Effector memory CD8-positive, alpha-beta T cell (primary cell): ENCODE measurements around the gene TNNC1.

Source experiments
- ATAC-seq: fragments of 150-1000 bp; cut with Tn5 transposase; replicated peaks from 2 replicates; pipeline ENCODE4 v1.10.0; 2021; ENCODE audit warnings: mild to moderate bottlenecking, moderate library complexity
- DNase-seq, 3 experiments: peaks; one replicate each; pipeline ENCODE4 v3.0.0; 2021
- H3K27ac Mint-ChIP-seq, 2 donors: one replicate each; pipeline ENCODE4 v1.8.0; 2022; ENCODE audit warnings: mild to moderate bottlenecking in 2 of 2, mixed read lengths in 2 of 2, moderate library complexity in 2 of 2
- H3K27me3 Mint-ChIP-seq, 2 donors: one replicate each; pipeline ENCODE4 v1.8.0; 2022; ENCODE audit warnings: mixed read lengths in 2 of 2
- H3K36me3 Mint-ChIP-seq: one replicate; pipeline ENCODE4 v1.8.0; 2022; ENCODE audit warnings: mild to moderate bottlenecking, moderate library complexity, mixed read lengths; ENCODE audit not compliant: insufficient read depth
- H3K4me1 Mint-ChIP-seq, 2 donors: one replicate each; pipeline ENCODE4 v1.8.0; 2022; ENCODE audit warnings: low read depth in 2 of 2, mixed read lengths in 2 of 2
- H3K4me3 Mint-ChIP-seq, 2 donors: one replicate each; pipeline ENCODE4 v1.8.0; 2022; ENCODE audit warnings: mild to moderate bottlenecking in 2 of 2, mixed read lengths in 2 of 2, moderate library complexity in 2 of 2
- H3K9me3 Mint-ChIP-seq, 2 donors: one replicate each; pipeline ENCODE4 v1.8.0; 2022; ENCODE audit warnings: mixed read lengths in 2 of 2

The TNNC1 gene

GRCh38 chr3:52447512-52448355, 6.1 kb downstream of the TNNC1 start:
- ATAC-seq = no peak
- no peak overlapping the region for H3K4me3 Mint-ChIP-seq
- peak overlapping the region in 1 of 2 donors; percentile 93 for H3K27ac Mint-ChIP-seq

GRCh38 chr3:52446631-52447511, 7.0 kb downstream of the TNNC1 start:
- Mint-ChIP-seq H3K27me3 (peaks cover 0 to 7% of the 10 kb centered on the region in 2 donors), H3K4me3 (no peak overlapping the region), H3K27ac (no peak overlapping the region), H3K4me1 (peaks cover 8 to 14% of the 10 kb centered on the region in 2 donors), H3K9me3 (no peaks in the 10 kb centered on the region), H3K36me3 (no peaks in the 10 kb centered on the region)
- DNase-seq (peak; percentile 71 to 79 (median 74)), ATAC-seq (peak; percentile 71)

More at GRCh38 chr3:52447512-52448355, 6.1 kb downstream of the TNNC1 start:
- no peaks in the 10 kb centered on the region for H3K36me3 Mint-ChIP-seq
- no peaks in the 10 kb centered on the region for H3K9me3 Mint-ChIP-seq
- H3K4me1 Mint-ChIP-seq = peaks cover 8 to 14% of the 10 kb centered on the region in 2 donors
- DNase-seq = no peak
- H3K27me3 Mint-ChIP-seq = peaks cover 0 to 3% of the 10 kb centered on the region in 2 donors

DNA sequence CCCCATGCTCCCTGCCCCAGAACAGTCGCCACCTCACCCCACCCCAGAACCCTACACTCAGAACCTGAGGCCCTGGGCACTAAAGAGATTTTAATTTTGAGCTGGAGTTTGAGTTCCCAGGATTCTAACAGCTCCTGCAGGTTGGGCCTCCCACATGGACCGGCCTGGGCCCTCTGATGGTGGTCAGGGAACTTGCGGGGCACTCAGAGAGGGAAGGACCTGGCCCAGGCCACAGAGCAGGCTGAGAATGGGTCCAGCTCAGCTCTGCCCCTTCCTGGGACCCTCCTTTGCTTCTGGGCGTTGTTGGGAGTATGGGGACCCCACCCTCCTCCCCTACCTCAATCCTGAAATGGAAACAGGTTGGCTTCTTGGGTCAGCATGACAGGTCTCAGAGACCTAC, 7.8 kb downstream of the TNNC1 start:
- Mint-ChIP-seq H3K9me3 (no peaks in the 10 kb centered on the region), H3K36me3 (no peaks in the 10 kb centered on the region), H3K27me3 (peaks cover 0 to 7% of the 10 kb centered on the region in 2 donors), H3K4me3 (no peak overlapping the region), H3K4me1 (peaks cover 8 to 14% of the 10 kb centered on the region in 2 donors), H3K27ac (no peak overlapping the region)
- no peak for ATAC-seq
- no peak for DNase-seq

DNA sequence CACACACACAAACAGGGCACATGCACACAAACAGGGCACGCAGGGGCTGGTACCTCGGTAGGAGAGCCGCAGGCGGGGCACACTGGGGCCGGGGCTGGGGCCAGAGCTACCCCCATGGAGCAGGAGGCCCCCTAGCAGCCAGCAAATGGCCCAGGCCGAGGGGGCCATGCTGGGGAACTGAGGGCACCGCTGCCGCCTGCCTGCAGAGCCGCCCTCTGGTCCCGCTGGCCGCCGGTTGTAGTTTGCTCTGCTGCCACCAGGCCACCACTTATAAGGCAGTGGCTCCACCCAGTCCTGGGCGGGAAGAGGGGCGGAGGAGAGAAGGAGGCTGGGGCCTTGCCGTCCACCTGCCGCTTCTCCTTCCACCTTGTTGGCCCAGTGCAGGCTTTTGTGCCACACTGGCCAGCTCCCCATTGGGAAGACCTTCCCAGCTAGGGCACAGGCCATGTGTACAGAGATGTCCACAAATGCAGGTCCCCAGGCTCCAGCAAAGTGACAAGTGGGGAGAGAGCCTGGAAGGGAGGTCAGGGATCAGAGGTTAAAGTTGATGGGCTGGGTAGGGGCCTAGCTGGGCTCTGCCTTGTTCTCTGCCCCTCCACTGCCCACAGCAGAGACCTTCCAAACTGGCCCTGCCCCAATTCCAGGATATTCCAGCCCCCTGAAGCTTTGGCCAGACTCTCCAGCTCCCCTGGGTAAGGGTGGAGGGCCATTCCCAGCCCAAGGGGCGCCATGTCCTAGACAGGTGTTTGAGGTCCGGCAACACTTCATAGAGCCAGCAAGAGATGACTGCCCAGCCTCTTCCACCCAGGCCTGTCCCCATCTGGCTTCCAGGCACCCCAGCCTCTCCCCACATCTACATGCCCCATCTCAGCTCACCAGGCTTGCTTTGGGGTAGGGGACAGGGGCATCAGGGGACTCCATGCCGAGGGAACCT, 8.7 kb downstream of the TNNC1 start, which contains the start of gene SEMA3G:
Gene SEMA3G, minus strand, starts transcription at position 244 of the 934 bp plus-strand sequence. Its CDS starts 76 bp downstream, at position 168.
- Mint-ChIP-seq H3K27ac (peak within 1 kb of the TSS; percentile 35 to 38), H3K27me3 (peaks cover 0 to 7% of the 10 kb centered on the region in 2 donors), H3K36me3 (no peaks in the 10 kb centered on the region), H3K4me3 (no peak within 1 kb of the TSS), H3K4me1 (peaks cover 8 to 14% of the 10 kb centered on the region in 2 donors), H3K9me3 (no peaks in the 10 kb centered on the region)
- DNase-seq = peak; percentile 69 to 72 (median 69)
- peak; percentile 96 for ATAC-seq

DNA sequence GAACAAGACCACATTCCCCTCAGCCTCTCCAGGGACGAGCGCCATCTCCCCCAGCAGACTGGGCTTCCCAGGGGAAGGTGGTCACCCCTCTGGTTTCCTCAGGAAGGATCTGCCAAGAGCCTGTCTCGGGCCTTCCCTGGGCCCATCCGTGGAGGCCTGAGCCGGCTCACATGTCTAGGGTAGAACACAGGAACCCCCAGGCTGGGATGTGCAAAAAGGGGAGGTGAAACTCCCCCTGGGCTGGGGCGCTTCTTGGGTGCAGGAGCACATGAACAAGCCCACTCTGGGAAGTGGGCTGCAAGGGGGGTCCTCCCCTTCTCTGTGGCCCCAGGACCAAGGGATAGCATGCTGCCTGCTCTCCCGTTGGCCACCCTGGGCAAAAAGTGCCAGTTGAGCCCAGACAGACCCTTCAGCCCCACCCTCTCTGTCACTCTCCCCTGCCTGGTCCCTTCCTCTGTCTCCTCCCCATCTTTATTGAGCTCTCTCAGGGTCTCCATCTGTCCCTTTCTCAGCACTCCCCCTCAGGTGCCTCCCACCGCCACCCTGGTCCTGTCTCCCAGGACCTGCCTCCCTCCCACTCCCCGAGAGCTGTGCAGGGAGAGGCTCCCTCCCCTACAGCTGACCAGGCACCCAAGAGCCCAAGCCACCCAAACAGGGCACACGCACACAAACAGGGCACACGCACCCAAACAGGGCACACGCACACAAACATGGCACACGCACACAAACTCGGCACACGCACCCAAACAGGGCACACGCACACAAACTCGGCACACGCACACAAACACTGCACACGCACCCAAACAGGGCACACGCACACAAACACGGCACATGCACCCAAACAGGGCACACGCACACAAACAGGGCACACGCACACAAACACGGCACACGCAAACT, 9.8 kb downstream of the TNNC1 start:
- Mint-ChIP-seq H3K4me1 (peaks cover 8 to 14% of the 10 kb centered on the region in 2 donors), H3K27ac (no peak overlapping the region)

GRCh38 chr3:52443268-52443610, 10.6 kb downstream of the TNNC1 start:
- Mint-ChIP-seq H3K4me3 (no peak overlapping the region), H3K27ac (no peak overlapping the region), H3K36me3 (no peaks in the 10 kb centered on the region), H3K4me1 (peaks cover 8 to 11% of the 10 kb centered on the region in 2 donors), H3K9me3 (no peaks in the 10 kb centered on the region), H3K27me3 (peaks cover 0 to 7% of the 10 kb centered on the region in 2 donors)
- ATAC-seq = no peak
- no peak for DNase-seq

More for the DNA sequence above, 9.8 kb downstream of the TNNC1 start:
- H3K27me3 Mint-ChIP-seq = peaks cover 0 to 7% of the 10 kb centered on the region in 2 donors
- no peaks in the 10 kb centered on the region for H3K36me3 Mint-ChIP-seq
- DNase-seq (no peak), ATAC-seq (no peak)
- no peaks in the 10 kb centered on the region for H3K9me3 Mint-ChIP-seq
- no peak overlapping the region for H3K4me3 Mint-ChIP-seq

- Mint-ChIP-seq H3K9me3 (no peaks in the 10 kb centered on the region), H3K36me3 (no peaks in the 10 kb centered on the region), H3K4me3 (no peak overlapping the region), H3K4me1 (peaks cover 8 to 11% of the 10 kb centered on the region in 2 donors), H3K27ac (no peak overlapping the region), H3K27me3 (peaks cover 0 to 7% of the 10 kb centered on the region in 2 donors)
- DNase-seq (no peak), ATAC-seq (no peak)
Observed at GRCh38 chr3:52442409-52443267, 11.2 kb downstream of the TNNC1 start.

GRCh38 chr3:52441772-52442332, 12.0 kb downstream of the TNNC1 start:
- Mint-ChIP-seq H3K27me3 (peaks cover 0 to 7% of the 10 kb centered on the region in 2 donors), H3K4me1 (peaks cover 4 to 6% of the 10 kb centered on the region in 2 donors), H3K4me3 (no peak overlapping the region), H3K9me3 (no peaks in the 10 kb centered on the region), H3K27ac (no peak overlapping the region), H3K36me3 (no peaks in the 10 kb centered on the region)
- no peak for DNase-seq
- ATAC-seq = no peak

DNA sequence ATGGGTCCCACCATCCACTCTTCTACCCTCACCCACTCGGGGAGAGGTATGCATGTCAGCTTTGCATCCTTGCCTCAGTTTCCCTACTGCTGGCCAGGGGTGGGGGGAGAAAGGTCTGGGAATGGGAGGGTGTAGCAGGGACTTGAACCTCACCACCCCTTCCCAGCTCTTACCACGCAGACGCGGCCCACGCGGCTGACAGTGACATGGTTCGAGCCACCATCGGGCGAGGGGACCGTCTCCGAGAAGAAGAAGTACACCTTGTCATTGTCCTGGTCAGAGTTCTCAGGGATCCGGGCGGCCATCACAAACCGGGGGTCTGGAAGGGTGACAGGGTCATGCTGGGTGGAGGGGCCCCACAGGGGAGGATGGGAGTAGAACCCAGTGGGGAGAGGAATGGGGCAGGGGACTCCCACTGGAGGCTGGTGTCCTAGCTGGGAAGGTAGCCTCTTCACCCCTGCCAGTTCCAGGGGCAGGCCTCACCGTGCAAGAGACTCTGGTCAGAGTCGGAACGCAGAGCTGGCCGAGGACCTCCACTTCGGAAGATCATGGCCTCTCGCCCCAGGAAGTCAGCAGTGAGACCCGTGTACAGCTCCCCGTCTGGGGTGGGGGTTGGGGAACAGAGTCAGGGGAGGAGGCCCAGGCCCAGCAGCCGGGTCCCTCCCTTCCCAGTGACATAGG, 12.6 kb downstream of the TNNC1 start:
- peaks cover 0 to 7% of the 10 kb centered on the region in 2 donors for H3K27me3 Mint-ChIP-seq
- peaks cover 3 to 6% of the 10 kb centered on the region in 2 donors for H3K4me1 Mint-ChIP-seq
- DNase-seq = no peak
- ATAC-seq = no peak
- H3K4me3 Mint-ChIP-seq = no peak overlapping the region
- H3K36me3 Mint-ChIP-seq = no peaks in the 10 kb centered on the region
- H3K9me3 Mint-ChIP-seq = no peaks in the 10 kb centered on the region
- H3K27ac Mint-ChIP-seq = no peak overlapping the region

- peaks cover 3 to 6% of the 10 kb centered on the region in 2 donors for H3K4me1 Mint-ChIP-seq
- H3K27ac Mint-ChIP-seq = no peak overlapping the region
- no peak for ATAC-seq
- DNase-seq = no peak
- no peaks in the 10 kb centered on the region for H3K9me3 Mint-ChIP-seq
- H3K36me3 Mint-ChIP-seq = no peaks in the 10 kb centered on the region
- H3K27me3 Mint-ChIP-seq = peaks cover 0 to 7% of the 10 kb centered on the region in 2 donors
- no peak overlapping the region for H3K4me3 Mint-ChIP-seq
Observed at GRCh38 chr3:52440671-52441070, 13.2 kb downstream of the TNNC1 start.

GRCh38 chr3:52440249-52440551, 13.6 kb downstream of the TNNC1 start:
- ATAC-seq (no peak), DNase-seq (no peak)
- Mint-ChIP-seq H3K4me1 (peaks cover 3 to 6% of the 10 kb centered on the region in 2 donors), H3K27me3 (peaks cover 0 to 7% of the 10 kb centered on the region in 2 donors), H3K36me3 (no peaks in the 10 kb centered on the region), H3K4me3 (no peak overlapping the region), H3K27ac (no peak overlapping the region), H3K9me3 (no peaks in the 10 kb centered on the region)
